Endodermal cell (in vitro differentiated cells): Measurements from ENCODE around the gene ARHGAP22. TPM values are rescaled to one million over a fixed set of nuclear protein-coding genes. Genes with fewer than 3 reads are reported as not detected.

Experiments used
- DNase-seq: peaks from one replicate; pipeline ENCODE4 v3.0.0-alpha.2; 2017
- H3K27ac ChIP-seq: 2 replicates; pipeline ENCODE4 v1.5.1; 2013; ENCODE audit warnings: mild to moderate bottlenecking, low read depth, low read length, moderate library complexity
- H3K27me3 ChIP-seq: 2 replicates; pipeline ENCODE4 v1.6.1; 2013; ENCODE audit warnings: mild to moderate bottlenecking, low read length, moderate library complexity; ENCODE audit not compliant: insufficient read depth, control insufficient read depth, poor library complexity, severe bottlenecking
- H3K36me3 ChIP-seq: 2 replicates; pipeline ENCODE4 v1.7.0; 2013; ENCODE audit warnings: mild to moderate bottlenecking, low read length, moderate library complexity; ENCODE audit not compliant: control insufficient read depth, insufficient read depth
- H3K4me1 ChIP-seq: one replicate; pipeline ENCODE4 v1.7.0; 2013; ENCODE audit warnings: low read length; ENCODE audit not compliant: control insufficient read depth, insufficient read depth
- H3K4me3 ChIP-seq: 2 replicates; pipeline ENCODE4 v1.5.1; 2013; ENCODE audit warnings: mild to moderate bottlenecking, low read length, moderate library complexity
- H3K9ac ChIP-seq: 2 replicates; pipeline ENCODE4 v1.6.1; 2013; ENCODE audit warnings: mild to moderate bottlenecking, low read length, moderate library complexity; ENCODE audit not compliant: poor library complexity, severe bottlenecking; ENCODE audit errors: extremely low read depth
- H3K9me3 ChIP-seq: 2 replicates; pipeline ENCODE4 v1.6.1; 2013; ENCODE audit warnings: mild to moderate bottlenecking, low read length, moderate library complexity; ENCODE audit not compliant: control insufficient read depth
- H3K27ac Mint-ChIP-seq: 2 replicates; pipeline ENCODE4 v1.8.0; 2020; ENCODE audit warnings: mixed read lengths
- H3K27me3 Mint-ChIP-seq: 2 replicates; pipeline ENCODE4 v1.8.0; 2021; ENCODE audit warnings: mild to moderate bottlenecking, mixed read lengths; ENCODE audit not compliant: insufficient read depth
- H3K36me3 Mint-ChIP-seq: 2 replicates; pipeline ENCODE4 v1.8.0; 2020; ENCODE audit warnings: low read depth, mixed read lengths
- H3K4me1 Mint-ChIP-seq: 2 replicates; pipeline ENCODE4 v1.8.0; 2020; ENCODE audit warnings: mixed read lengths
- H3K4me3 Mint-ChIP-seq: 2 replicates; pipeline ENCODE4 v1.8.0; 2020; ENCODE audit warnings: mild to moderate bottlenecking, moderate library complexity, mixed read lengths
- H3K9me3 Mint-ChIP-seq: 2 replicates; pipeline ENCODE4 v1.8.0; 2020; ENCODE audit warnings: mild to moderate bottlenecking, mixed read lengths
- WGBS, 2 experiments: methylation state at CpG; one replicate each; pipeline versions ENCODE4 v1.1.5 to v1.1.7; 2013; ENCODE audit warnings: missing lambda C conversion rate in 2 of 2, mixed read lengths in 1 of 2; ENCODE audit not compliant: insufficient coverage in 1 of 2, insufficient read length in 1 of 2; 5-methylcytosine and 5-hydroxymethylcytosine counted together
- total RNA-seq, 2 donors: library from RNA; stranded (reverse); fragmentation: NEBNext Ultra II Directional in 1 of 2; extraction: Animal tissue kit (Norgen Biotek cat#: 25700) in 1 of 2; gene quantifications; 2 replicates in 1 of 2; 3 replicates in 1 of 2; pipeline ENCODE4 v1.2.1, GENCODE V29; 2021
- TF ChIP-seq, protein P1 (sequence below): fragments of 200-600 bp; sonication (generic); conservative IDR thresholded peaks from 2 replicates; pipeline ENCODE4 v1.5.0; 2021; ENCODE audit warnings: antibody characterized with exemption, mild to moderate bottlenecking

Gene ARHGAP22
- total RNA-seq, 2 donors from 2014 or later: 10.3 to 14.1 TPM

DNA sequence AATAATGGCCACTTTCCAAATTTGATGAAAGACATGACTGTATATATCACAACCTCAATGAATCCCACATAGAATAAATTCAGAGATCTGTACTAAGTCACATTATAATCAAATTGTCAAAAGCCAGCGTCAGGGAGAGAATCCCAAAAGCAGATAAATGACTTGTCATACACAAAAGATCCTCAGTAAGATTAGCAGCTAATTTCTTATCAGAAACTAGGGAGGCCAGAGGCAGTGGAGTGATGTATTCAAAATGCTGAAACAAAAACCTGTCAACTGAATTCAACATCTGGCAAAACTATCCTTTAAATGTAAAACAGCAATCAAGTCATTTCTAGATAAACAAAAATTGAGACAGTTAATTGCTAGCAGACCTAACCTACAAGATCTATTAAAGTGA, 11.6 kb upstream of the ARHGAP22 start:
- no peaks in the 10 kb centered on the region for H3K36me3 Mint-ChIP-seq

DNA sequence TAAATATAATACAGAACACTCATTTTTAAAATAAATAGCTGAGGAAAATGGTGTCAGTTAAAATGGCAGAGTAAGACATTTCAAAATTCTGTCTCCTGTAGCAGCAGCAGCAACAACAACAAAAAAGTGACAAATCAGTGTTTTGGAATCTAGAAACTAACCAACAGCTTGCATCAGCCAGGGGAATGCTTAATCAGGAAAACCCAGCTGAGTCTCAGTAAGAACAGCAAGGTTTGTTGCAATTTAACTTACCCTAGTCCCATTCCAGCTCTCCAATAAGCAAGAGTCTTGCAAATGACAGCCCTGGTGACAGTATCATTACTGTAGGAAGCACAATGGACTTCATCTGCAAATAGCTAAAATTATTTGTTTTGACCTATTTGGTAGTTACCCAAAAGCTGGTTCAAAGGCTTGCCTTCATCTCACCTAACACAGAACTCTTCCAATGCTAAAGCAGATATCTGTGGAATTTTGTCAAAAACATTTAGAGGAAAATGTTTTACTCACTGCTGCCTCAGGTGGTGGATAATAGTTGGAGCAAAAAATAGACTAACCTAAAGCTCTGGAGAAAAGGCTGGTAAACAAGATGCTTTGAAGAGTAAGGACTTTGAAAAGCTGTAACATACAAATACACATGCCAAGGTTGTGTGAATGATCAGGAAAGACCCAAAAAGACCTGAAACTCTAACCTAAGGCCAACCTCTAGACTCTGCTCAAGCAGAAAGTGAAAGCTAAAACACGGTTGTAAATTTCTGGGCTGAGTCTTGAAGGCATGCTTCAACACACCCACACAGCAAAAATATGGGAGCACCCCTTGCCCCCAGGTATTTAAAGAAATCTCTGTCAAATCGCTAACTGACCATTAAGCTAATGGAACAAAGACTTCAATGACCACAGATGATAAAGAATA, 9.9 kb upstream of the ARHGAP22 start:
- H3K27me3 Mint-ChIP-seq: peaks cover 18% of the 10 kb centered on the region
- H3K9me3 ChIP-seq: no peaks in the 10 kb centered on the region

More for the DNA sequence above, 11.6 kb upstream of the ARHGAP22 start:
- Mint-ChIP-seq H3K27ac (no peak overlapping the region), H3K27me3 (peaks cover 16% of the 10 kb centered on the region), H3K4me1 (no peaks in the 10 kb centered on the region), H3K9me3 (no peaks in the 10 kb centered on the region), H3K4me3 (no peak overlapping the region)
- TF ChIP-seq, protein P1, sequence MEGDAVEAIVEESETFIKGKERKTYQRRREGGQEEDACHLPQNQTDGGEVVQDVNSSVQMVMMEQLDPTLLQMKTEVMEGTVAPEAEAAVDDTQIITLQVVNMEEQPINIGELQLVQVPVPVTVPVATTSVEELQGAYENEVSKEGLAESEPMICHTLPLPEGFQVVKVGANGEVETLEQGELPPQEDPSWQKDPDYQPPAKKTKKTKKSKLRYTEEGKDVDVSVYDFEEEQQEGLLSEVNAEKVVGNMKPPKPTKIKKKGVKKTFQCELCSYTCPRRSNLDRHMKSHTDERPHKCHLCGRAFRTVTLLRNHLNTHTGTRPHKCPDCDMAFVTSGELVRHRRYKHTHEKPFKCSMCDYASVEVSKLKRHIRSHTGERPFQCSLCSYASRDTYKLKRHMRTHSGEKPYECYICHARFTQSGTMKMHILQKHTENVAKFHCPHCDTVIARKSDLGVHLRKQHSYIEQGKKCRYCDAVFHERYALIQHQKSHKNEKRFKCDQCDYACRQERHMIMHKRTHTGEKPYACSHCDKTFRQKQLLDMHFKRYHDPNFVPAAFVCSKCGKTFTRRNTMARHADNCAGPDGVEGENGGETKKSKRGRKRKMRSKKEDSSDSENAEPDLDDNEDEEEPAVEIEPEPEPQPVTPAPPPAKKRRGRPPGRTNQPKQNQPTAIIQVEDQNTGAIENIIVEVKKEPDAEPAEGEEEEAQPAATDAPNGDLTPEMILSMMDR: no peak
- Histone ChIP-seq H3K27ac (no peak overlapping the region), H3K4me3 (no peak overlapping the region), H3K9me3 (no peaks in the 10 kb centered on the region), H3K9ac (no peak overlapping the region), H3K27me3 (no peaks in the 10 kb centered on the region), H3K4me1 (no peaks in the 10 kb centered on the region), H3K36me3 (no peaks in the 10 kb centered on the region)
- DNase-seq: no peak
- WGBS, 2 experiments: 78 to 100% methylated on average over 1 of the region's 1 CpG

DNA sequence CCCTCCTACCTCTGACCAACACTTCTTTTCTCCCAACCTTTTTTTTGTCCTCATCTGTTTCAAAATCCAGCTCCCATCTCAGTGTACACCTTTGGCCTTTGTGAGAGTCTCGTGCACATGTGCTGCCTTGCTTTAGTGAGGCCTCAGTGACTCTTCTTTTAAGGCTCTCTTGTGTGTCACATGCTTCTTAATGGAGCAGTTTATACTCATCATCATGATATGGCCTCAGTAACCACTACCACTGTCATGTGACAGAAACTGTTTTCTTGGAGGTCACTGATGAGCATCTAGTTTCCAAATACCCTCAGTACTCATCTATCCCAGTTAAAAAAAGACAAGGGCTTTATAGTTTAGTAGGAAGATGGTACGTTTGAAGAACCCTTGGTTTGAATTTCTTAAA, 8.1 kb upstream of the ARHGAP22 start:
- no peak for DNase-seq
- Mint-ChIP-seq H3K4me3 (no peak overlapping the region), H3K27ac (no peak overlapping the region), H3K4me1 (no peaks in the 10 kb centered on the region), H3K9me3 (no peaks in the 10 kb centered on the region), H3K27me3 (peaks cover 11% of the 10 kb centered on the region), H3K36me3 (no peaks in the 10 kb centered on the region)
- Histone ChIP-seq H3K4me1 (no peaks in the 10 kb centered on the region), H3K9ac (no peak overlapping the region), H3K27me3 (no peaks in the 10 kb centered on the region), H3K27ac (no peak overlapping the region), H3K9me3 (no peaks in the 10 kb centered on the region), H3K4me3 (no peak overlapping the region), H3K36me3 (no peaks in the 10 kb centered on the region)
- TF ChIP-seq, protein P1: no peak
- WGBS, 2 experiments: 92 to 100% methylated on average over 1 to 2 of the region's 2 CpGs

More for the DNA sequence above, 9.9 kb upstream of the ARHGAP22 start:
- Histone ChIP-seq H3K9ac (no peak overlapping the region), H3K27me3 (no peaks in the 10 kb centered on the region), H3K4me3 (no peak overlapping the region), H3K27ac (no peak overlapping the region), H3K4me1 (no peaks in the 10 kb centered on the region), H3K36me3 (no peaks in the 10 kb centered on the region)
- Mint-ChIP-seq H3K9me3 (no peaks in the 10 kb centered on the region), H3K4me1 (no peaks in the 10 kb centered on the region), H3K36me3 (no peaks in the 10 kb centered on the region), H3K4me3 (no peak overlapping the region), H3K27ac (no peak overlapping the region)
- TF ChIP-seq, protein P1: peak; percentile 70
- WGBS, 2 experiments: 82% methylated on average over 2 of the region's 2 CpGs; no CpG with 5 or more reads in 1 of the 2 experiments
- peak; percentile 26 for DNase-seq
